OCI-LY7 (cell line): ENCODE measurements around the gene NOD1. TPM values are rescaled to one million over a fixed set of nuclear protein-coding genes. Genes with fewer than 3 reads are reported as not detected.
"Not testable (repeated sequence)": the region's sequence is repeated elsewhere in the genome, so short reads cannot be mapped to it uniquely, and the experiment has no call there.

Experiments
- BruUV-seq: library from RNA; stranded (reverse); fragments of 400-500 nt; replicated peaks from 2 replicates; lab custom pipeline; 2021; lab: Mats Ljungman, UMichigan
- CTCF ChIA-PET: fragments of 300-600 bp; sonication (Branson Sonifier 250); formaldehyde crosslinking; loops from one replicate; lab custom pipeline; 2022; ENCODE audit warnings: antibody characterized with exemption; ENCODE audit not compliant: unreplicated experiment; lab: Charles Lee
- POLR2A ChIA-PET: fragments of 300-600 bp; sonication (Branson Sonifier 250); formaldehyde crosslinking; loops from one replicate; lab custom pipeline; 2022; ENCODE audit warnings: antibody characterized with exemption; lab: Charles Lee
- DNase-seq: peaks from one replicate; pipeline ENCODE4 v3.0.0-alpha.2; 2015; ENCODE audit warnings: low spot score
- H2AFZ ChIP-seq: fragments of 200-600 bp; sonication (generic), shearing (Covaris generic); 2 replicates; pipeline ENCODE4 v1.6.1; 2014; ENCODE audit warnings: mild to moderate bottlenecking, antibody characterized with exemption, low read length, moderate library complexity
- H3K27ac ChIP-seq: fragments of 200-600 bp; sonication (generic); 2 replicates; pipeline ENCODE4 v1.5.1; 2014; ENCODE audit warnings: mixed run types, low read depth, mild to moderate bottlenecking, moderate library complexity, low read length, inconsistent platforms; ENCODE audit not compliant: poor library complexity, severe bottlenecking
- H3K36me3 ChIP-seq: fragments of 200-600 bp; sonication (generic); 2 replicates; pipeline ENCODE4 v1.6.1; 2014; ENCODE audit warnings: mild to moderate bottlenecking, antibody characterized with exemption, low read length, moderate library complexity, mixed read lengths; ENCODE audit not compliant: insufficient read depth
- H3K4me1 ChIP-seq: fragments of 200-600 bp; sonication (generic); 2 replicates; pipeline ENCODE4 v1.5.1; 2014; ENCODE audit warnings: mild to moderate bottlenecking, low read length; ENCODE audit not compliant: insufficient read depth, poor library complexity, severe bottlenecking
- H3K4me2 ChIP-seq: fragments of 200-600 bp; sonication (generic); 2 replicates; pipeline ENCODE4 v1.6.1; 2014; ENCODE audit warnings: mild to moderate bottlenecking, low read length
- H3K4me3 ChIP-seq: fragments of 200-600 bp; sonication (generic); 2 replicates; pipeline ENCODE4 v1.5.1; 2014; ENCODE audit warnings: mild to moderate bottlenecking, low read depth, low read length; ENCODE audit not compliant: poor library complexity, severe bottlenecking
- H3K79me2 ChIP-seq: fragments of 200-600 bp; sonication (generic); 2 replicates; pipeline ENCODE4 v1.6.1; 2016; ENCODE audit warnings: low read depth, mild to moderate bottlenecking, low read length, moderate library complexity, mixed read lengths; ENCODE audit not compliant: insufficient read depth
- H3K9me2 ChIP-seq: fragments of 200-600 bp; sonication (generic); 2 replicates; pipeline ENCODE4 v1.6.1; 2016; ENCODE audit warnings: mild to moderate bottlenecking, low read length, mixed read lengths; ENCODE audit not compliant: insufficient read depth
- H3K9me3 ChIP-seq: fragments of 200-600 bp; sonication (generic); 2 replicates; pipeline ENCODE4 v1.6.1; 2014; ENCODE audit warnings: mild to moderate bottlenecking, mixed run types, low read length, mixed read lengths
- H4K20me1 ChIP-seq: fragments of 200-600 bp; sonication (generic); 2 replicates; pipeline ENCODE4 v1.6.1; 2014; ENCODE audit warnings: mild to moderate bottlenecking, antibody characterized with exemption, low read length, moderate library complexity, mixed read lengths; ENCODE audit not compliant: insufficient read depth
- EZH2phosphoT487 ChIP-seq: fragments of 200-600 bp; sonication (generic); IDR thresholded peaks from 2 replicates; pipeline ENCODE4 v1.6.1; 2018; ENCODE audit warnings: low read depth, borderline replicate concordance, mild to moderate bottlenecking, mixed run types, antibody characterized with exemption, low read length, moderate library complexity, mixed read lengths
- intact Hi-C: fragments of 100-400 bp; cut with micrococcal nuclease; formaldehyde crosslinking; loops from one replicate; pipeline ENCODE4 v1.10.0; 2022; ENCODE audit not compliant: unreplicated experiment
- total RNA-seq, 2 experiments: library from RNA; depleted of rRNA in 1 of 2; stranded (reverse); fragments of >200 nt in 1 of 2; shearing (Covaris generic) in 1 of 2; gene quantifications; 2 replicates each; pipeline ENCODE4 v1.2.3, GENCODE V29; 2014 to 2022
- TF ChIP-seq, protein P1 (sequence below): fragments of 200-600 bp; sonication (generic); conservative IDR thresholded peaks from 2 replicates; pipeline ENCODE4 v1.5.1; 2014; ENCODE audit warnings: mild to moderate bottlenecking, antibody characterized with exemption, low read length, moderate library complexity, mixed read lengths

Gene NOD1
- total RNA-seq, 2 experiments from 2014 or later = 8.4 to 10.3 TPM

DNA sequence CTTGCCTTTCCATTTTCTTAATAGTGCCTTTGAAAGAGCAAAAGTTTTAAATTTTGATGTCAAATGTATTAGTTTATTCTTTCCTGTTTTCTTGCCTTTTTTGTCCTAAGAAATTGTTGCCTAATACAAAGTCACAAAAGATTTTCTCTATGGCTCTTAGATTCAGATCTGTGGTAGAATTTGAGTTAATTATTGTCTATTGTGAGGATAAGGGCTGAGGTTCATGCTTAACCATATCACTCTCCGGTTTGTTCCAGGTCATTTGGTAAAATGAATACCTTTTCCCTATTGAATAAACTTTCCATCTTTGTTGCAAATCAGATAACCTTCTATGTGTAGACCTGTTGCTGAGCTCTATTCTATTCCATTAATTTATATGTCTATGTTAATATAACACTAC is 96.0 kb downstream of the NOD1 start:
- no peak for DNase-seq
- TF ChIP-seq, protein P1, sequence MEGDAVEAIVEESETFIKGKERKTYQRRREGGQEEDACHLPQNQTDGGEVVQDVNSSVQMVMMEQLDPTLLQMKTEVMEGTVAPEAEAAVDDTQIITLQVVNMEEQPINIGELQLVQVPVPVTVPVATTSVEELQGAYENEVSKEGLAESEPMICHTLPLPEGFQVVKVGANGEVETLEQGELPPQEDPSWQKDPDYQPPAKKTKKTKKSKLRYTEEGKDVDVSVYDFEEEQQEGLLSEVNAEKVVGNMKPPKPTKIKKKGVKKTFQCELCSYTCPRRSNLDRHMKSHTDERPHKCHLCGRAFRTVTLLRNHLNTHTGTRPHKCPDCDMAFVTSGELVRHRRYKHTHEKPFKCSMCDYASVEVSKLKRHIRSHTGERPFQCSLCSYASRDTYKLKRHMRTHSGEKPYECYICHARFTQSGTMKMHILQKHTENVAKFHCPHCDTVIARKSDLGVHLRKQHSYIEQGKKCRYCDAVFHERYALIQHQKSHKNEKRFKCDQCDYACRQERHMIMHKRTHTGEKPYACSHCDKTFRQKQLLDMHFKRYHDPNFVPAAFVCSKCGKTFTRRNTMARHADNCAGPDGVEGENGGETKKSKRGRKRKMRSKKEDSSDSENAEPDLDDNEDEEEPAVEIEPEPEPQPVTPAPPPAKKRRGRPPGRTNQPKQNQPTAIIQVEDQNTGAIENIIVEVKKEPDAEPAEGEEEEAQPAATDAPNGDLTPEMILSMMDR = no peak
- no peak for TF ChIP-seq EZH2phosphoT487
- intact Hi-C loops = no loop called here
- no peaks in the 10 kb centered on the region for H3K4me1 ChIP-seq
- no peak overlapping the region for H3K27ac ChIP-seq
- BruUV-seq = no TSS peak
- ChIA-PET POLR2A (no interaction called here), CTCF (no interaction called here)
- H4K20me1 ChIP-seq = no peaks in the 10 kb centered on the region
- H3K9me3 ChIP-seq = no peaks in the 10 kb centered on the region
- H3K4me3 ChIP-seq = no peak overlapping the region
- no peaks in the 10 kb centered on the region for H3K9me2 ChIP-seq
- no peak overlapping the region for H3K4me2 ChIP-seq
- H2AFZ ChIP-seq = no peak overlapping the region
- no peaks in the 10 kb centered on the region for H3K36me3 ChIP-seq
- H3K79me2 ChIP-seq = no peaks in the 10 kb centered on the region

DNA sequence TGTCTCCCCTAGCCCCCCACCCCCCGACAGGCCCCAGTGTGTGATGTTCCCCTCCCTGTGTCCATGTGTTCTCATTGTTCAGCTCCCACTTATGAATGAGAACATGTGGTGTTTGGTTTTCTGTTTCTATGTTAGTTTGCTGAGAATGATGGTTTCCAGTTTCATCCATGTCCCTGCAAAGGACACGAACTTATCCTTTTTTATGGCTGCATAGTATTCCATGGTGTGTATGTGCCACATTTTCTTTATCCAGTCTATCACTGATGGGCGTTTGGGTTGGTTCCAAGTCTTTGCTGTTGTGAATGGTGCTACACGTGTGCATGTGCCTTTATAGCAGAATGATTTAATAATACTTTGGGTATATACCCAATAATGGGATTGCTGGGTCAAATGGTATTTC is 97.8 kb downstream of the NOD1 start:
- H3K9me3 ChIP-seq, H2AFZ ChIP-seq, POLR2A ChIA-PET, H3K27ac ChIP-seq, H3K9me2 ChIP-seq, H3K79me2 ChIP-seq, BruUV-seq, H3K36me3 ChIP-seq, H4K20me1 ChIP-seq, H3K4me1 ChIP-seq, intact Hi-C loops, CTCF ChIA-PET, H3K4me3 ChIP-seq, H3K4me2 ChIP-seq, DNase-seq: not testable (repeated sequence)

DNA sequence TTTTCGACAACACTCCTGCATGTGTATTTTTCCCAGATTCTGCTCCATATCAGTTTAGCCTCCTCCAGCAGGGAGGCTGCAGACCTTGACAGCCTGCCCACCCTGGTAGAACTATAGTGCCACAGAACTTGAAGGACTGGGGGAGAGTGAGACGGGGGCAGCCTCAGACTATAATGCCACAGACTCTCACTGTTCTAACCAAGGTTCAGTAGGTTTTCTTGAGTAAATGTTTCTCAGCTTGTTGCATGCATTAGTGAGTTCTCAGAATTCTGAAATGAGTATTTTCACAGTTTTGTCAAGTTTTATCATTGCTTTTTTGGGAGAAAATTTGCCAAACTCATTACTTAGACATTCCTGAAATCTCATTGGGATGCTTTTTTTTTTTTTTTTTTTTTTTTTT is 98.3 kb downstream of the NOD1 start:
- Histone ChIP-seq H3K4me3 (no peak overlapping the region), H3K9me3 (no peaks in the 10 kb centered on the region), H3K27ac (no peak overlapping the region), H4K20me1 (no peaks in the 10 kb centered on the region), H3K4me2 (no peak overlapping the region), H3K9me2 (no peaks in the 10 kb centered on the region), H3K79me2 (no peaks in the 10 kb centered on the region), H3K36me3 (no peaks in the 10 kb centered on the region), H2AFZ (no peak overlapping the region), H3K4me1 (no peaks in the 10 kb centered on the region)
- intact Hi-C loops = no loop called here
- no TSS peak for BruUV-seq
- TF ChIP-seq, protein P1 = no peak
- TF ChIP-seq EZH2phosphoT487 = no peak
- DNase-seq = no peak
- ChIA-PET CTCF (no interaction called here), POLR2A (interaction anchor here (0.7 to 2.0 kb wide), 3 partner anchors 16 to 266 kb away, joined by 3 to 5 read pairs (median 3); no protein-coding TSS in a partner anchor)
